AG04450 (cell line): ENCODE results near the gene SERTAD1. TPM values are rescaled to one million over a fixed set of nuclear protein-coding genes. Genes with fewer than 3 reads are reported as not detected.

Experiments used
- CTCF ChIA-PET: fragments of 300-600, 350-600 bp; formaldehyde crosslinking; extraction: SDS; loops from one replicate; lab custom pipeline; 2022; ENCODE audit warnings: antibody characterized with exemption, inconsistent platforms; lab: Charles Lee
- POLR2A ChIA-PET: fragments of 350-600 bp; formaldehyde crosslinking; extraction: SDS; loops from one replicate; lab custom pipeline; 2021; ENCODE audit warnings: antibody characterized with exemption, inconsistent platforms; lab: Yijun Ruan, JAX
- DNase-seq: peaks from one replicate; pipeline ENCODE4 v3.0.0-alpha.2; 2011; ENCODE audit warnings: low read depth, low spot score
- H3K27ac ChIP-seq: one replicate; pipeline ENCODE4 v1.5.1; 2012; ENCODE audit warnings: low read depth, low read length, control low read depth
- H3K27me3 ChIP-seq: one replicate; pipeline ENCODE4 v1.6.0; 2012; ENCODE audit warnings: low read length; ENCODE audit not compliant: control insufficient read depth, insufficient read depth
- H3K4me3 ChIP-seq: 2 replicates; pipeline ENCODE4 v1.5.1; 2011; ENCODE audit warnings: mild to moderate bottlenecking, low read depth, low read length, control low read depth
- H3K9me3 ChIP-seq: 2 replicates; pipeline ENCODE4 v1.5.1; 2012; ENCODE audit warnings: low read length; ENCODE audit not compliant: control insufficient read depth, insufficient read depth
- polyA plus RNA-seq: library from polyadenylated mRNA; depleted of rRNA; stranded (reverse); fragments of >200 nt; gene quantifications from 2 replicates; pipeline ENCODE4 v1.2.3, GENCODE V29; 2011
- TF ChIP-seq, protein P1 (sequence below): IDR thresholded peaks from 2 replicates; pipeline ENCODE4 v1.5.1; 2011; ENCODE audit warnings: low read depth, low read length, control low read depth, inconsistent platforms

SERTAD1 gene
- polyA plus RNA-seq, 1 experiment, result 11.9 TPM

DNA sequence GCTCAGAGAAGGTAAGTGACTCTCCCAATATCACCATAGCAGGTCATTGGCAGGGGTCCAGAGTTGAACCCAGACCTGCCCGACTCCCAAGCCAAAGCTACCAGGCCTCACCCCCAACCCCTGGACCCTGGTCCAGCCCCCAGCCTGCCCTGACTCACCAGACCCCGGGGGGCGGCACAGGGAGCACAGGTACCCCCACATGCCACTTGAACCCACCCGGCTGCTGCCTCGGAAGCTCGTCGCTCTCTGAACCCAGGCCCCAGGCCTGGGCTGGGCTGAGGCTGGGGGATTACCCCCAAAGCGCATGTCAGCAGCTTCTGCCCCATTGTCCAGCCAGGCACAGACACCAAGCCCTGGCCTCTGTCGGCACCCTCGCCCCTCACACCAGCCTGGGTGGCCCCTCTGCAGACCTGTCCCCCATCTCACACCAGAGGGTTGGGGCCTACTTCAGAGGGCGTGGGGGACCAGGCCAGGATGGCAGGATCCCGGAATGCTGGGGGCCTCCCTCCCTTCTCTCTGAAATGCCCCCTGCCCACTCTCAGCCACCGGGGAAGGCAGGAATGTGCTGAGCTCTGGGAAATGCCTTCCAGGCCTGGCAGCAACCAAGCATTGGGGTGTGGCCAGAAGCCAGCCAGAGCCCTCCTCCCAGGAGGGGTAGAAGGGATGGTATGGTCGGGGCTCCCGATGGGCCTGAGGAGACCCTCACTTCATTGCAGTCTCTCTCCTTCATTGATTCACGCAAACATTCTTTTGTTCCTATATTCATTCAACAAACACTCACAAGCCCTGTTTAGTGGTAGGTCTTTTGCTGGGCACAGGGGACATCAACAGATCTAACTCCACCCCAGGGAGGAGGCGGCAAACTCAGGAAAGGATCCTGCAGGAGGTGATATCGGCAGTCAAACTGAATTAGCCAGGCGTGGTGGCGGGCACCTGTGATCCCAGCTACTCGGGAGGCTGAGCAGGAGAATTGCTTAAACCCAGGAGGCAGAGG, 11.0 kb downstream of the SERTAD1 start:
- CTCF ChIA-PET, result no interaction called here
- no peak overlapping the region for H3K4me3 ChIP-seq
- TF ChIP-seq, protein P1, sequence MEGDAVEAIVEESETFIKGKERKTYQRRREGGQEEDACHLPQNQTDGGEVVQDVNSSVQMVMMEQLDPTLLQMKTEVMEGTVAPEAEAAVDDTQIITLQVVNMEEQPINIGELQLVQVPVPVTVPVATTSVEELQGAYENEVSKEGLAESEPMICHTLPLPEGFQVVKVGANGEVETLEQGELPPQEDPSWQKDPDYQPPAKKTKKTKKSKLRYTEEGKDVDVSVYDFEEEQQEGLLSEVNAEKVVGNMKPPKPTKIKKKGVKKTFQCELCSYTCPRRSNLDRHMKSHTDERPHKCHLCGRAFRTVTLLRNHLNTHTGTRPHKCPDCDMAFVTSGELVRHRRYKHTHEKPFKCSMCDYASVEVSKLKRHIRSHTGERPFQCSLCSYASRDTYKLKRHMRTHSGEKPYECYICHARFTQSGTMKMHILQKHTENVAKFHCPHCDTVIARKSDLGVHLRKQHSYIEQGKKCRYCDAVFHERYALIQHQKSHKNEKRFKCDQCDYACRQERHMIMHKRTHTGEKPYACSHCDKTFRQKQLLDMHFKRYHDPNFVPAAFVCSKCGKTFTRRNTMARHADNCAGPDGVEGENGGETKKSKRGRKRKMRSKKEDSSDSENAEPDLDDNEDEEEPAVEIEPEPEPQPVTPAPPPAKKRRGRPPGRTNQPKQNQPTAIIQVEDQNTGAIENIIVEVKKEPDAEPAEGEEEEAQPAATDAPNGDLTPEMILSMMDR, result no peak
- H3K9me3 ChIP-seq, result no peaks in the 10 kb centered on the region; the same call in 1 of the 2 replicates
- DNase-seq, result no peak
- H3K27me3 ChIP-seq, result no peaks in the 10 kb centered on the region
- POLR2A ChIA-PET, result interaction anchor here (1.4 kb wide), 1 partner anchor 11 kb away, joined by 4 read pairs; the partner anchor contains the start of gene SERTAD1
- no peak overlapping the region for H3K27ac ChIP-seq

DNA sequence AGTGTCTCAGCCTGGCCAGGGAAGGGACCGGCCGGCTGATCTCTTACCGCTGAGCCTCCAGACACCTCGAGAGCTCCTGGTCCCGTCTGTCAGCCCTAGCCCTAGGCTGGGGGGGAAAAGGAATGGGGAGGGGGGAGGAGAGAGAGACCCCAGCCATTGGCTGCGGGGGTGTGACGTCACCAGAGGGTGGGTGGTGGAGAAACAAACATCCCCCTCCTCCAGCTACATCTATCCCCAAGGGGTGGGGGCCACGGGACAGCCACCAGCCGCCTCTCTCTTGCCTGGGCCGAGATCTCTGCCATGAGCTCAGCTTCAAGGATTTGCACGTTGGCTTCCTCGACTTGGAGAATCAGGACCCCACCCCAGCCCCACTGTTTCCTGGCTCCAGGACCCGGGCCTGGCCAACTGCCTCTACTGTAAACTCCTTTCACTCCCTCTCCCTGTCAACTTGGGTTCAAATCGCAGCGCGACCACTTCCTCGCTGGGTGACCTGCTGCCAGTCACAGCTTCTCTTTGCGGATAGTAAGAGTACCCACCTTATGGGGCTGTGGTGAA, 12.4 kb downstream of the SERTAD1 start, which contains the start of gene PRX:
TSS of gene PRX (minus strand) at position 88 of the 555 bp plus-strand sequence. CDS start 5,446 bp downstream, outside the sequence.
- no peaks in the 10 kb centered on the region; the same call in 1 of the 2 replicates for H3K9me3 ChIP-seq
- no peak for DNase-seq
- no peaks in the 10 kb centered on the region for H3K27me3 ChIP-seq
- no peak within 1 kb of the TSS for H3K4me3 ChIP-seq
- TF ChIP-seq, protein P1, result no peak
- H3K27ac ChIP-seq, result no peak within 1 kb of the TSS
- POLR2A ChIA-PET, result interaction anchor here (0.9 kb wide), 1 partner anchor 8 kb away, joined by 4 read pairs; no protein-coding TSS in a partner anchor
- CTCF ChIA-PET, result interaction anchor here (0.6 to 4.5 kb wide), 3 partner anchors 7 to 221 kb away, joined by 3 to 35 read pairs (median 5); no protein-coding TSS in a partner anchor

DNA sequence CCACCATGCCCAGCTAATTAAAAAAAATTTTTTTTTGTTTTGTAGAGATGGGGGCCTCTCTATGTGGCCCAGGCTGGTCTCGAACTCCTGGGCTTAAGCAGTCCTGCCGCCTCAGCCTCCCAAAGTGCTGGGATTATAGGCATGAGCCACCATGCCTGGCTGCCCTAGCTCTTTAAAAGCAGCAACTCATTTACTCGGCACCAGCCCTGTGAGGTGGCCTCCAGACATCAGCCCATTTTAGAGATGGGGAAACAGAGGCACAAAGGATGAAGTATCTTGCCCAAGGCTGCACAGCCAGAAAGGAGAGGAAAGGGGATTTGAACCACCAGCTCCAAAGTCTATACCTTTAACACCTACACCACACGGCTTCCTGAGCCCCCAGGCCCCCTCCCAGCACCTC, 12.9 kb downstream of the SERTAD1 start:
- CTCF ChIA-PET, result interaction anchor here (0.6 to 4.5 kb wide), 4 partner anchors 8 to 222 kb away, joined by 3 to 35 read pairs (median 4); no protein-coding TSS in a partner anchor
- POLR2A ChIA-PET, result interaction anchor here (0.9 kb wide), 1 partner anchor 9 kb away, joined by 4 read pairs; no protein-coding TSS in a partner anchor

DNA sequence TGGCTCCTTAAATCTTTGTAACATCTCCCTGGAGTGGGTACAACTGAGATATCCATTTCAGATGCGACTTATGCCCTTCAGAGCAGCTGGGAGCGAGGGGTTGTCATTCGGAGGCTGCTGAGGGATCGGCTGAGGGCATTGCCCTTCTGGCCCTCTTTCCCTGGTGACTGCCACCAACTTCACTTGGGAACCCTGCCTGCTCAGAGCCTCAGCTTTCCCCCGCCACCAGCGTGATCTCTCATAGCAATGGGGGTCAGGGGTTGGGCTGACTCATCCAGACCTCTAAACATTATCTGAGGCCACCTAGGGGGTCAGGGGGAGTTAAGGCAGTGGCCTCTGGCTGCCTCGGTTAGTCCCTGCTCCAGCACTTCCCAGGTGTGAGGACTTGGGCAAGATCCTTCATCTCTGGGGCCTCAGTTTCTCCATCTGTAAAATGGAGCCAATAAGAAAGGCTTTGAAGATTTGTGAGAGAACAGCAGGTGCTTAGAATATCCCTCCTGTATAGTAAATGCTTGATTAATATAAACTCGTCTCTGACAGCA, 13.8 kb downstream of the SERTAD1 start:
- no peak for DNase-seq
- Histone ChIP-seq H3K27ac (no peak overlapping the region), H3K27me3 (no peaks in the 10 kb centered on the region), H3K9me3 (no peaks in the 10 kb centered on the region; the same call in 1 of the 2 replicates), H3K4me3 (no peak overlapping the region)
- ChIA-PET CTCF (interaction anchor here (1.0 to 4.5 kb wide), 2 partner anchors 9 to 109 kb away, joined by 3 to 35 read pairs; no protein-coding TSS in a partner anchor), POLR2A (interaction anchor here (1.6 kb wide), 1 partner anchor 9 kb away, joined by 4 read pairs; no protein-coding TSS in a partner anchor)
- TF ChIP-seq, protein P1, result no peak

More for the DNA sequence above, 12.9 kb downstream of the SERTAD1 start:
- H3K27me3 ChIP-seq, result no peaks in the 10 kb centered on the region
- DNase-seq, result no peak
- H3K4me3 ChIP-seq, result no peak overlapping the region
- H3K9me3 ChIP-seq, result no peaks in the 10 kb centered on the region; the same call in 1 of the 2 replicates
- H3K27ac ChIP-seq, result no peak overlapping the region
- TF ChIP-seq, protein P1, result no peak
